NCI-H2227 (cell line): Measurements from ENCODE around the gene SCN8A.
"Not testable (repeated sequence)": the region's sequence is repeated elsewhere in the genome, so short reads cannot be mapped to it uniquely, and the experiment has no call there.

ENCODE experiments used
- DNase-seq: peaks from one replicate; lab custom pipeline; 2025; ENCODE audit not compliant: unreplicated experiment; lab: John Stamatoyannopoulos, UW

SCN8A gene

DNA sequence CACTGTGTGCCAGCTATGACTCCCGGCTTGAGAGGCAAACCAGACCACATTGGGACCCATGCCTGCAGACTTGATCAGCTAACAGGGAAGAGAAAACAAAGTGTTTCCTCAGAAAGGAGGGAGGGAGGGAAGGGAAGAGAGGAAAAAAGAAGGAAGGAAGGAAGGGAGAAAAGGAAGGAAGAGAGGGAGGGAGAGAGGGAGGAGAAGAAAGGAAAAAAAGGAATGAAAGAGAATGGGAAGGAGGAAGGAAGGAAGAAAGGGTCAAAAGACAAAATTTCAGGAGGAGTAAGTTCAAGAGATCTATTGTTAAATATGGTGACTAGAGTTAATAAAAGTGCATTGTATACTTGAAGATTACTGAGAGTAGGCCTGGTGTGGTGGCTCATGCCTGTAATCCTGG, 238.6 kb downstream of the SCN8A start:
- no peak for DNase-seq

DNA sequence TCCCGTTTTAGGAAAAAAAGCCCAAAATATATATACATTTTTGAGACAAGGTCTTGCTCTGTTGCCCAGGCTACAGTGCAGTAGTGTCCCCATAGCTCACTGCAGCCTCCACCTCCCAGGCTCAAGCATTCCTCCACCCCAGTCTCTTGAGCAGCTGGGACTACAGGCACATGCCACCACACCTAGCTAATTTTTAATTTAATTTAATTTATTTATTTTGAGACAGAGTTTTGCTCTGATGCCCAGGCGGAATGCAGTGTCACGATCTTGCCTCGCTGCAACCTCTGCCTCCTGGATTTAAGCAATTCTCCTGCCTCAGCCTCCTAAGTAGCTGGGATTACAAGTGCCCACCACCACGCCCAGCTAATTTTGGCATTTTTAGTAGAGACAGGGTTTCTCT, 240.8 kb downstream of the SCN8A start:
- not testable (repeated sequence) for DNase-seq

DNA sequence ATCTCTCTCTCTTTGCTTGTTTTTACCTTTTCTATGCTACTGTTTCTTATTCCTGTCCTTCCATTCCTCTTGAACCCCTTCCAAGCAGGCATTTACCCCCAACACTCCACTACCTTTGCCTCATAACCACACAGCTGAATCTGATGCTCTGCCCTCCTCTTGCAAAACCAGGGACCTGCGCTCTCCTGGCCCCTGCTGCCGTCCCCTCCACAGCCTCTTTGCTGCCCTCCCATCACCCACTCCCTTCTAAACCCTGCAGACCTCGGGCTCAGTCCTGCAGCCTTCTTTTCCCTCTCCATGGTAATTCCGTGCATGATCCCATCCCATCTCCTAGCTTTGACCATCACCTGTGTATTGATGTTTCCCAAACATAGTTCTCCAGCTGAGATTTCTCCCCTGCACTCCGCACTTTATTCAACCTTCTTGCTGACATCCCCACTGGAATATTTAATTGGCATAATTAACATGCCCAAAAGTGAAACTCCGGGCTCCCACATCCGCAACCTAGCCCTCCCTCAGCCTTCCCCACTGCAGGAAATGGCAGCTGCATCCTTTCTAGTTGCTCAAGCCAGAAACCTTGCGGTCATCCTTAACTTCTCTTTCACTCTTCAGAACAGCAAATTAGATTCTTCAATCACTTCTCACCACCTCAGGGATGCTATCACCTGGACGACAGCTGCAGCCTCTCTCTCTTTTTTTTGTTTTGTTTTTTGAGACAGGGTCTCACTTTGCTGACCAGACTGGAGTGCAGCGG, 241.5 kb downstream of the SCN8A start:
- no peak for DNase-seq

DNA sequence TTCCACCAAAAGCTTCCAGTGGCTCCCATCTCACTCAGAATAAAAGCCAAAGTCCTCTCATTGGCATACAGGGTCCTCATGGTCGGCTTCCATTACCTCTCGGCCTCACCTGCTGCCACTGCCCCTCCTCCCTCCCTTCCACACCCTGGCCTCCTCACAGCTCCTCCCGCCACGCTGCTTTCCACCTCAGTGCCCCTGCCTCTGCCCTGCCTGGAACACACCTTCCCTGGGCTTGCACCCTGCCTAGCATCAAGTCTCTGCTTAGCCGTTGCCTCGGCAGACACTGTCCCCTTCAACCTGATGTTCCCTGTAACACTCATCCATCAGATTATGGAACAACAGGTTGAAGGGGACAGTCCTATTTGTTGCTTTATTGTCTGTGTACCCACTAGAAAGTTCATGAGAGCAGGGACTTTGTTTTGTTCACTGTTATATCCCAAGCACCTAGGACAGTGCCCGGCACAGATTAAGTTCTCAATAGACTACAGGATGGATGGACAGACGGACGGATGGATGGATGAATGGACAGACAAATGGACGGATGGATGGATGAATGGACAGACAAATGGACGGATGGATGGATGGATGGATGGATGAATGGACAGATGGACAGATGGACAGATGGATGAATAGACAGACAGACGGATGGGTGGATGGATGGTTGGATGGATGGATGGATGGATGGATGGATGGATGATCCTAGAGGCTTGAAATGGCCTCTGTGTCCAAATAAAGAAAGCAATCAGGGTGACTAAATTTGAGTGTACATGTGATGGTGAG, 242.6 kb downstream of the SCN8A start:
- DNase-seq, result no peak

DNA sequence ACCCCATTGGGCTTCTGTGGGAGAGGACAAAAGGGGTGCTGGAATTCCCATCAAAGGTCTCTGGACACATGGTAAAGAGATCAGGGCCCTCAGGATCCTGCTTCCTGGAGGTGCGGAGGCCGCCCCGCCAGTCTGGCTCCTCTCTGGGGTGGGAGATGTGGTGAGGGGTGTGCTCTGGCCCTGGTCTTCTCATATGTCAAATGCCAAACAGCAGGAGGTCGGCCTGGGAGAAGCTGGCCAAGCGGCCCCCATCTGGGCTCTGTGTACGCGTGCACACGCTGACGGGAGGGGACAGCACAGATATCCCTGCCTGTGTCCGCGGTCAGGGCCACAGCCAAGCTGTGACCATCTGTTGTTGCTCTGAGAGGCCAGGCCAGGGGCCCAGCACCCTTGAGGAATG, 243.4 kb downstream of the SCN8A start:
- no peak for DNase-seq

DNA sequence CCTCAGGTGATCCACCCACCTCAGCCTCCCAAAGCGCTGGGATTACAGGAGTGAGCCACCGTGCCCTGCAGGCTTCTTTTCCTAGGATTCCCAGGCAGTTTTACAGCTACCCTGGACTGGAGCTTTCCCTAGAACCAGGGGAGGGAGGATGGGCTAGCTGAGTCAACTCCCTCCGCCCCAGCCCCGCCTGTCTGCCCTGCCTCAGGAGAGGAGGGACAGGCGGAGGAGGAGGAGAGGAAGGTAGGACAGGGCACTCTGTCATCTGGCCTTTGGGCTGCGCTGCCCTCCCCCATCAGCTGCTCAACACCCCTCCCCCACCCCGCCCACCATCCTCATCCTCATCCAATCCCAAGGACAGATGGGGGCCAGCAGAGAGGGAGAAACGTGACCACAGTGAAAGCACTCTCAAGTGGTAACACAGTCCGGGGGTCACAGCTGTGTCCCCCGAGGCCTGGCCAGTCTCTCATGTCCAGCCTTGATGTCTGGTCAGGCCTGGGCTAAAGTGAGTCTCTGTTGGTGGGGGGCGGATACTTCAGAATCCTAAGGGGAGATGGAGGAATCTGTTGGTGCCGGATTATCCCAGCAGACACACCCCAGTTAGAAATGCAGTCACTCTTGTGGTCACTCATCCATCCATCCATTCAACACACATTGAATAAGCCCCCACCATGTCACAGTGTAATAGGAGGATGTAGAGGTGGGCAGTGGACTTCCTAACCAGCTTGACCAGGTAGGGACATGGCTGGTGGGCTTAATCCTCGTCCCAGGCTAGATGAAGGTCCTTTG, 245.2 kb downstream of the SCN8A start:
- no peak for DNase-seq

DNA sequence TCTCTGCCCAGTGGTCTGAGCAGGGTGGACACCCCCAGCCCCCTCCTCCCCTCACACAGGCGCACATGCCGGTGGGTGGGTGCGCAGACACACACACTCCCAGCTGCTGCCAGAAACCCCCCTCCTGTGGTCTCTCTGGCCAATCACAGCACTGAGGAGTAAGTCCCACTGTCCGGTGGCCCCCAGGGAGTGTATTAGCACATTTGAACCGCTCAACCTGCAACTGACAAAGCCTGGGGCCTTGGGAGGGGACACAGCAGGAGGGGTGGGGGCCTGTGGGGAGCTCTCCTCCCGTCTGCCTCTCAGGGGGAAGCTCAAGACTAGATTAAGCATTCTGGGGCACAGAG, 245.8 kb downstream of the SCN8A start:
- no peak for DNase-seq

DNA sequence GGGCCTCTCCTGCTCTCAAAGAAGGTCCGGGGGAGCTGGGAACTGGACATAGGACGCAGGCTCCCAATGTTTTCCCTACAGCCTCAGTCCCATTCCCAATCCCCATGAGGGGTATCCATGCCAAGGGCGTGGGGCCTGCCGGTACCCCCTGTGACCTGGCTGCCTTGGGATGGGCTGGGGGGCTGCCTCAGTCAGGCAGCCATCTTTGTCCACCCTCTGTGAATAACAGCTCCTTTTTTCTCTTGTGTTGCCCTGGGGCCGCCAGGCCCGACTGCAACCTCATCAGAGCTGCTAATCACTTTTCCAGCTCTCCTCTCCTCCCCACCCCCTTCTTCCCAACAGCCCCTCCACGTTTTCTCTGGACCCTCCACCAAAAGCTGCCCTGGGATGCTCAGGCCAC, 246.3 kb downstream of the SCN8A start:
- DNase-seq, result no peak

DNA sequence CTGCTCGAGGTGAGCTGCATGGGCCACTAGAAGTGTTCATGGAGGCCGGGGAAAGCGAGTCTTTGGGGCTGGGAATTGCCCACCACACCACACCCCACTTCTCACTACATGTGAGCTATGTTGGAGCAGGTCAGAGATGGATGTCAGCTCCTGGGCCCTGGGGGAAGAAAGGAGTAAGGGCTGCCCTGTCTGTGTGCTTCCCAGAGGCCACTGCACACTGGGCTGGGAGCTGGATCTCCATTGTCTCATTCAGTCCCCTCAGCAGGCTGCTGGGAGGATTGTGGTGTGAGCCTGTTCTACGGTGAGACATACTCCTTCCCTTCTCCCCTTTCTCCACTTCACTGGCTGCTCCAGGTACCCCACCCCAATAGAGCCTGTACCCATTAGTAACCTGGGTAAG, 247.0 kb downstream of the SCN8A start:
- no peak for DNase-seq

DNA sequence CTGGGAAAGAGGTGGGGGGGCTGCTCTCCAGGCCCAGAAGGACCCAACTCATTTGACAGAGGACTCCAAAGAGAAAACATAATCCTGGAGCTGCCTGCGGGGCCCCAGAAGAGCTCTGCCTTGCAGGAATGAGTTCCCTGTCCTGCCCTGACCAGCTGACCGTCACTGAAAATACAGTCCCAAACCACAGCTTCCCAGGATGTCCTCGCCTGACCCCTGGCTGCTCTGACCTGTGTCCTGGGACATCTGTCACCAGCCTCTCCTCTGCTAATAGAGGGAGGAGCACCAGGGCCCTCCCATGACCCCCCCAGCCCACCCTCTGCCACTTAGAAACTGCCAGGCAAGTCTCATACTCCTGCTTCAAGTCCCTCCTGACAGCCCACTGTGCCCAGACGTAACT, 247.7 kb downstream of the SCN8A start:
- no peak for DNase-seq

DNA sequence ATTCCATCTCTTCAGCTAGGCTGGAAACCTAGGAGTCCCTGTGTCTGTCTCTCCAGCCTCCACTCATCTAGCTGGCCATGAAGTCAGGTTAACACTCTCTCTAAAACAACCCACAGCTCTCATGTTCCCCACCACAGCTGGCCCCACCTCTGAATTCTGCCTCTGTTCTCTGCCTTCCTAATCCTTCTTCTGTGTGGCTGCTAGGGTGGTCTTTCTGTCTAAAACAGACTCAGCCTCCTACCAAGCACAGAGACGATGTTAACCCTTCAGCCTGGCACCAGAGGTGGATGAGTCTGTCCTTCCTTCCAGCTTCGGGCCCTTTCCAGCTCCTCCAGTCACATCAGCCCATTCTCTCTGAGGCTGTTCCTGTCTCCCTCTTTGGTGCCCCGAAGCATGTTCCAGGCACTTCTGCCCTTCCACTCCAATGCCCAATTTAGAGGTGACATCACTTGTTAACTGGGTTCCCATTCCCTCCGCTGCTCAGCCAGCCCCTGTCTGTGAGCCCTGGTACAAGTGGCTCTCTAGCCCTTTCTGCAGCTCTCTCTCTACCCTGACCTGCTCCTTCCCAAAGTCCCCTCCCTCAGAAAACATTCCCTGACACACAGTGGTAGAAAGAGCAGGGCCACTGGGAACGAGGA, 248.4 kb downstream of the SCN8A start:
- DNase-seq, result no peak

DNA sequence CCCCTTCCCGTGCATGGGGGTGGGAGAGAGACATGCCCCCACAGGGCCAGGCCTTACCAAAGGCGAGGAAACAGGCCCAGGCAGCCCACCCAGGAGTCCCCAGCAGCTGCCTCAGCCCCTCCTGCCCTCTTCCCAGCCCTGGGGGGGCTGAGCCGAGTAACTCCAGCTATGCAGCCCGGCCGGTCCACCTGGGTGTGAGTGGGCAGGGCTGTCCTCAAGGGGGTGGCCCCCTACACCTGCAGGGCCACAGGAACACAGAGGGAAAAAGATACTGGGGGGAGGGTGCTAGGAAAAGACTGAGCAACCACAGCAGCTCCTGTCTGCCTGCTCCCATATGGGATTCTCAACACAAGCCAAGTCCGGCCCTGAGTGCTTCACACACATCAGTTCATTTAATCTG, 249.9 kb downstream of the SCN8A start:
- DNase-seq, result no peak

DNA sequence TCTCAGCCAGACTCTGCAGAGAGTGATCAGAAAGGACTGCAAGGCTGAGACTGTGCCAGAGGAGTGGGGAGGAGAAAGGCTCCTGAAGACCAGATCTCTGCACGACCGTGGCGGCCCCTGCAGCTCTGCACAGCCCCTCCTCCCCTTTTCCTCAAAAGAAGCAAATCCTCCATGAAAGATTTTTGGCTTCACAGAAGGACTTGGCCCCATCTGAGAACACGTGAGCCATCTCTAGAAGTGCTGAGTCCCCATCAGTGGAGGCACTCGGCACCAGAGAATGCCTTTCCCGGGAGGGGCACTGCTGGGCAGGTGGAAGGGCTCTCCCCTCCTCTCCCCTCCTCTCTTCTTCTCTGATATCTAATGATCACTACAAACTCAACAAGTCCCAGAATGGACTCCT, 250.7 kb downstream of the SCN8A start:
- no peak for DNase-seq

DNA sequence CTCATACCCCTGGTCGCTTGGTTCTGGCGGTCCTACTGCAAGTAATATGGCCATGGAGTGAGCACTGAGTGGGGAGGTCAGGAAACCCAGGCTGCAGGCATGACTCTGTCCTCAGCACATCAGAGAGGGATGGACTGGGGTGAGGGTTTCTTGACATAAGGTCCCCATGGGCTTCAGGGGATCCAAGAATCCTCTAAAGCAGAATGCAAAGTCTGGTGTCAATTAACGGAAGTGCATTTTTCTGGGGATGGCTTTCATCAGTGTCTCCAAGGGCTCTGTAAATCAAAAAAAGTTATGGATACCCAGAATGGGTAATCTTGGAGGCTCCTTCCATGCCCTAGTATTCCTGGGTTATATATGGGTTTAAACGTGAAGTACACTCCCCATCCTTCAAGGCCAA, 253.8 kb downstream of the SCN8A start:
- no peak for DNase-seq

DNA sequence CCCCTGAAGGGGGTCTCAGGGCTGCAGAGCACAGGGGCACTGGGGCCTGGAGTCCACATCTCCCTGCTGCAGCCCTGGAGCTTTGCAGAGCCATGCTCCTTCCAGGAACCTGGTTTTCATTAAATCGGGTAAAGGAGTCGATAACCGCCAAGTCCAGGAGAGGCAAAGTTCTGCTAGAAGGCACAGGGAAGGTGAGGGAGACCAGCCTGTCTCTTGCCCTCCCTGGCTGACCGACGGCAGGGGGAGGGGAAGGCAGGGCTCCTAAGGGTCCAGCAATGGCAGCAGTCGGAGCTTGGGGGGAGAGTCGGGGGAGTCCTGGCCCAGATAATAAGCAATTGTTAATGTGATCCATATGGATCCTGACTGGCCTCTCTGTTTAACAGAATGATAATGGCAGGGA, 254.4 kb downstream of the SCN8A start:
- DNase-seq, result no peak

DNA sequence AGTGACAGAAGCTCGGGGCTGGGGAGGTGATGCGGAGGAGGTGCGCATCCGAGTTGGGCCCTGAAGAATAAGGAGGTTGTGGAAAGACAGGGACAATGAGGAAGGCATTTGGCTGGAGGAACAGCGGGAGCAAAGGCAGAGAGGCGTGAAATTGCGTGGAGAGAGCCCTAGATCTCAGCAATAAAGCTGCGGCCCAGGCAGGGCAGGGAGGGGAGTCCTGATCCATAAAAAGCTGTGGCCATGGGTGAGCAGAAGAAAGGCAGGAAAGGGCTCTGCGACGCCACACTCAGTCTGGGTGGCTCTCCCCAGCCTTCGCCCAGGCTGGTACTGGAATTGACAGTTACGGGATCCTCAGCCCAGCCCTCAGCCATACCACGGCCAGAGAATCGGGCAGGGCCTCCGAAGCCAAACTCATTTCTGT, 255.2 kb downstream of the SCN8A start:
- no peak for DNase-seq

DNA sequence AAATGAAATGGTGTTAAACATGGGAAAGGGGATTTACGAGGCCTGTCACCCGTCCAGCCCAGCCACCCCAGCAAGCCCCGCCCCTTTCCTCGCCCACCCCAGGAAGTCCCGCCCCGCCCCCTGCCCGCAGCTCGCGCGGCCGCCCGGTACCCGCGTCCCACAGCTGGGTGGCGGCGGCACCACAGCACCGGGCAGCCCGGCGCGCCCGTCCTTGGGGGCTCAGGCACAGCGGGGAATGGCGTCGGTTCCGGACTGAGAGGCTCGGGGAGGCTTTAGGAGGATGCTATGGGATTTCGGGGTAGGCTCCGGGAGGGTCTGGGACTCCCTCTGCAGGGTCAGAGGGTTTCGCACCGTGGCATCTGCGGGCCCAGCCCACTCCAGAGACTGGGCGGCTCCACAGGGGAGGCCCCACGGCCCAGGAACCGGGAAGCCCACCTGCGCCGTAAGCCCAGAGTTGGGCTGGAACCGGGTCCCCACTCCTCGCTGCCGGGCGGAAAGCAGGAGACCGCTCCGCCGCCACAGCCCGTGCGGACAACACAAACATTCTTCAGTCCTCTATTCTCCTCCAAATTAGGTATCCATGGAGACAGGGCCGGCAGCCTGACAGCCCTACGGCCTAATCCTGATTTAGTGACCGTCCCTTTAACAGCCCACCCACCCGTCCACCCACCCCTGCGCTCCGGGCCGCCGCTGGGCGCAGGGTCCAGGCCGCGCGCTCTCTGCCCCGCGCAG, 256.0 kb downstream of the SCN8A start:
- no peak for DNase-seq

DNA sequence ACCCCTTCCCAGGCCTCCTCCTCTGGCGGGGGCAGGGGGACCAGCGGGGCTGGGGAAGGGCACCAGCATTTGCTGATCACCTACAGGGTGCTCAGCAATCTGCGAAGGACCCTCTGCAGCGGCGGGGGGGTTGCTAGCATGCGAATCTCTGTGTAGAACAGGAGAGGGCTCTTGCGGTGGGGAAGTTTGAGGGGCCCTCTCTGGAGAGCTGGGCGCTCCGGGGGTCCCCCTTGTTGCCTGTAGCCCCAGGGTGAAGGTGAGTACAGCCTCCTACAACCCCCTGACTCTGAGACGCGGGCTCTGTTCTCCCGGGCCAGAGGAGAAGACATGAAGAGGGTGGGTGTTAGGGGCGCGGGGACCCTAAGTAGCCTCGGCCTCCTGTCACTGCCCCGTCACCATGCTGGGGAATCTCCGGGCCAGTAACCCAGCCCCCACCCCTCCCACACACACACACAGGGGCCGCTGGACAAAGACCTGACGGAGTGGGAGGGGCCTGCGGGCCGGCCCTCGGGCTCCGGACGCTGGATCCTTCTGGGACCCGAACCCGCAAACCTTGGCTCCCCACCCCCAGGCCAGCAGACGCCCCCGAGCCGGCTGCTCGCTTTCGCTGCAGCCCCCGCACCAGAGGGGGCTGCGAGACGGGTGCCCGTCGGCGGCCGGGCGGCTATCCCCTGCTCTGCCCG, 256.8 kb downstream of the SCN8A start:
- DNase-seq, result no peak

DNA sequence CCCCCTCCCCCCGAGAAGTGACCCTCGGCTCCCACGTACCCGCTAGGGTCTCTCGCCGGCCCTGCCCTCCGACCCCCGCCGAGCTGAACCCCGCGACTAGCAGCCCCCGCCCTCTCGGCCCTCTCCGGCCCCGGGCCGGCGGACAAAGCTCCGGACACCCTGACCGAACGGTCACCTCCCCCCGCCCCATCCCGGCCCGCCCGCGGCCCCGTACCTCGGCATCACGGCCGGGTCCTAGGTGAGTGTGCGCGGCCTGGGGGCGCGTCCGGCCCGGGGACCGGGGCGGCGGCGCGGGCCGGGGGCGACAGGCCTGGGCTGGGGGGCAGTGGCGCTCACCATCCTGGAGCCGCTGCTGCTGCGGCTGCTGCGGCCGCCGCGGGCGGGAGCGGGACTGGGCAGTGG, 257.3 kb downstream of the SCN8A start, which contains the start of gene FIGNL2:
Gene FIGNL2, minus strand, starts transcription at position 393 of the 402 bp plus-strand sequence. CDS start 26,305 bp downstream, outside the sequence.
- DNase-seq, result no peak
